Cardiac septum (tissue), 1 donor: ENCODE measurements around the gene MOB2. TPM values are rescaled to one million over a fixed set of nuclear protein-coding genes. Genes with fewer than 3 reads are reported as not detected.

Source experiments
- DNase-seq: peaks from one replicate; pipeline ENCODE4 v3.0.0-alpha.2; 2020; ENCODE audit warnings: low spot score
- intact Hi-C: fragments of 100-400 bp; cut with DNase I; formaldehyde crosslinking; loops from one replicate; pipeline ENCODE4 v1.14.0; 2022
- total RNA-seq: library from RNA; stranded (reverse); fragmentation: NEBNext Ultra II Directional; extraction: Animal tissue kit (Norgen Biotek cat#: 25700); gene quantifications from one replicate; pipeline ENCODE4 v1.2.1, GENCODE V29; 2021
- donor health status: DM: no; HTN: no; CAD: no.

Gene MOB2
- total RNA-seq, 1 donor from 2014 or later = 48.5 TPM

- no peak for DNase-seq
- intact Hi-C loops = loop anchor here (5.0 kb wide), 1 partner anchor 40 kb away; no protein-coding TSS in a partner anchor
Measured at GRCh38 chr11:1507381-1508140, 21.0 kb upstream of the MOB2 start.

- intact Hi-C loops = loop anchor here (5.0 kb wide), 1 partner anchor 40 kb away; no protein-coding TSS in a partner anchor
- DNase-seq = no peak
Measured at GRCh38 chr11:1506981-1507380, 20.4 kb upstream of the MOB2 start.

- no peak for DNase-seq
- intact Hi-C loops = loop anchor here (5.0 kb wide), 1 partner anchor 38 kb away; no protein-coding TSS in a partner anchor
Measured at GRCh38 chr11:1505480-1505879, 18.9 kb upstream of the MOB2 start.

GRCh38 chr11:1504581-1505290, 18.2 kb upstream of the MOB2 start:
- no peak for DNase-seq
- intact Hi-C loops = loop anchor here (5.0 kb wide), 1 partner anchor 37 kb away; no protein-coding TSS in a partner anchor

- intact Hi-C loops = no loop called here
- DNase-seq = no peak
Measured at GRCh38 chr11:1504138-1504537, 17.6 kb upstream of the MOB2 start.

- peak; percentile 82 for DNase-seq
- intact Hi-C loops = no loop called here
Measured at GRCh38 chr11:1503708-1504104, 17.1 kb upstream of the MOB2 start.

GRCh38 chr11:1502954-1503707, 16.6 kb upstream of the MOB2 start:
- DNase-seq = no peak
- intact Hi-C loops = no loop called here

- DNase-seq = no peak
- intact Hi-C loops = no loop called here
Measured at GRCh38 chr11:1502168-1502953, 15.8 kb upstream of the MOB2 start.

- intact Hi-C loops = no loop called here
- DNase-seq = no peak
Measured at GRCh38 chr11:1501421-1502167, 15.0 kb upstream of the MOB2 start.

GRCh38 chr11:1500466-1501420, 14.2 kb upstream of the MOB2 start:
- intact Hi-C loops = no loop called here
- DNase-seq = no peak

- intact Hi-C loops = no loop called here
- peak; percentile 33 for DNase-seq
Measured at GRCh38 chr11:1499899-1500298, 13.3 kb upstream of the MOB2 start.

GRCh38 chr11:1499261-1499890, 12.8 kb upstream of the MOB2 start:
- intact Hi-C loops = no loop called here

GRCh38 chr11:1498262-1498661, 11.7 kb upstream of the MOB2 start:
- intact Hi-C loops = no loop called here
- DNase-seq = peak; percentile 61

More at GRCh38 chr11:1499261-1499890, 12.8 kb upstream of the MOB2 start:
- DNase-seq = peak; percentile 70

- peak; percentile 44 for DNase-seq
Measured at GRCh38 chr11:1497600-1497999, 11.0 kb upstream of the MOB2 start.

GRCh38 chr11:1496761-1497095, 10.1 kb upstream of the MOB2 start:
- intact Hi-C loops = no loop called here
- DNase-seq = no peak

More at GRCh38 chr11:1497600-1497999, 11.0 kb upstream of the MOB2 start:
- intact Hi-C loops = no loop called here

- intact Hi-C loops = no loop called here
Measured at GRCh38 chr11:1496091-1496760, 9.6 kb upstream of the MOB2 start.

GRCh38 chr11:1494650-1495049, 8.1 kb upstream of the MOB2 start:
- intact Hi-C loops = no loop called here
- no peak for DNase-seq

More at GRCh38 chr11:1496091-1496760, 9.6 kb upstream of the MOB2 start:
- no peak for DNase-seq
